ENCODE results near the gene IL1RAPL1.

IL1RAPL1 gene

DNA sequence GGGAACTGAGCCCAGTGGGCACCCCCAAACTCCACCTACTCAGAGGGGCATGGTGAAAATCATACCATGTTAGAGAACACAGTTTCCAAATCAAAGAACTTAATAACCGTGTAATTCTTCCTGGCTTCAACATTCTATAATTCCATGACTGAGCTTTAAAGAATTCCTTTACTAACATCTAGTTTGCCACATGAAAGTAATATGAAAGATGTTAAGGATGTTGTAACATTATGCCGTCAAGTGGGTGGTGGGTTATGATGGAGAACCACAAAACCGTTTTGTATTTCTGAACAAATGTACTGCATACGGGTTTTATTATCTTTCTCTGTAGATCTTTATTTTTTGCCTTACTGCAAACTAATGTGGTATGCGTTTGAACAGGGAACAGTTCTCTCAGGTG, 1079.1 kb downstream of the IL1RAPL1 start:
- no peaks in the 10 kb centered on the region for H3K4me1 ChIP-seq
- TF ChIP-seq, protein P1, sequence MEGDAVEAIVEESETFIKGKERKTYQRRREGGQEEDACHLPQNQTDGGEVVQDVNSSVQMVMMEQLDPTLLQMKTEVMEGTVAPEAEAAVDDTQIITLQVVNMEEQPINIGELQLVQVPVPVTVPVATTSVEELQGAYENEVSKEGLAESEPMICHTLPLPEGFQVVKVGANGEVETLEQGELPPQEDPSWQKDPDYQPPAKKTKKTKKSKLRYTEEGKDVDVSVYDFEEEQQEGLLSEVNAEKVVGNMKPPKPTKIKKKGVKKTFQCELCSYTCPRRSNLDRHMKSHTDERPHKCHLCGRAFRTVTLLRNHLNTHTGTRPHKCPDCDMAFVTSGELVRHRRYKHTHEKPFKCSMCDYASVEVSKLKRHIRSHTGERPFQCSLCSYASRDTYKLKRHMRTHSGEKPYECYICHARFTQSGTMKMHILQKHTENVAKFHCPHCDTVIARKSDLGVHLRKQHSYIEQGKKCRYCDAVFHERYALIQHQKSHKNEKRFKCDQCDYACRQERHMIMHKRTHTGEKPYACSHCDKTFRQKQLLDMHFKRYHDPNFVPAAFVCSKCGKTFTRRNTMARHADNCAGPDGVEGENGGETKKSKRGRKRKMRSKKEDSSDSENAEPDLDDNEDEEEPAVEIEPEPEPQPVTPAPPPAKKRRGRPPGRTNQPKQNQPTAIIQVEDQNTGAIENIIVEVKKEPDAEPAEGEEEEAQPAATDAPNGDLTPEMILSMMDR (IDR thresholded peaks at IDR 0.05; ENCODE audit: low read depth, low read length) = no peak
- H3K4me3 ChIP-seq (ENCODE audit: low read depth, low read length) = no peak overlapping the region
- no peaks in the 10 kb centered on the region for H3K9me3 ChIP-seq
- no peaks in the 10 kb centered on the region for H3K27me3 ChIP-seq
- no peaks in the 10 kb centered on the region for H3K36me3 ChIP-seq
- DNase-seq = no peak

DNA sequence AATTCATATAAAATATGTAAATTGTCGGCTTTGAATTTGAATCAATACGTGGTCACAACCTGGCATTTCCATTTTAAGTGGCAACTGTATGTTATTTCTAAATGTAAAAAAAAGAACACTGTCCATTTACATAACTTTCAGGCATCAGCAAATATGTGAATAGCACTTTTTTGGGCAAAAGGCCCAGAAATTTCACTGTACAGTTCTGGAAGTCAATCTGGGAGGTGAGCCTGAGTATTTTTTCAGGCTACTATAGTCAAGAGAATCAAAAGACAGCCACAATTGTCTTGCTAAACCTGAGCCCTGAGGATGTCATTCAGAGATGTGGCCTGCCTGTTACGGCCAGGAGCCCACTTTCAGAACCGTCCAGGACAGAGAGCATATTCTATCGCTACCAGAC, 1084.2 kb downstream of the IL1RAPL1 start:
- DNase-seq = no peak
- Histone ChIP-seq H3K9me3 (no peaks in the 10 kb centered on the region), H3K4me3 (ENCODE audit: low read depth, low read length) (no peak overlapping the region), H3K4me1 (no peaks in the 10 kb centered on the region), H3K36me3 (no peaks in the 10 kb centered on the region), H3K27me3 (no peaks in the 10 kb centered on the region)
- TF ChIP-seq, protein P1 (IDR thresholded peaks at IDR 0.05; ENCODE audit: low read depth, low read length) = no peak

DNA sequence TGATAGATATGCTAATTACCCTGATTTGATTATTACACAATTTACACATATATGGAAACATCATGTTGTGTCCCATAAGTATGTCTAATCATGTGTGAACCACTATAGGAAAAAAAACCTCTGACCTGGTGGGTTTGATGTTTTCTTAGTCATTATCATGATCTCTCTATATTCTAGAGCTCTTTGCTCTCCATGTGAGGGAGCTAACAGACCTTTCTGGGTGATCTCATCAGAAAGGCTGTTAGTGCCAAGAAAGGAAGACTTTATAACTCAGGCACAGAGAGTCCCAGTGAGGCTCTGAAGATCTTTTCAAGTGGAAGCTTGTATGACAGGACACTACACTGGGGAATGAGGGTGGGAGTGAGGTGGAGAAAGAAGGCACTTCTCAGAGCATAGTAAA, 1100.4 kb downstream of the IL1RAPL1 start:
- TF ChIP-seq, protein P1 (IDR thresholded peaks at IDR 0.05; ENCODE audit: low read depth, low read length) = no peak
- H3K9me3 ChIP-seq = no peaks in the 10 kb centered on the region
- no peaks in the 10 kb centered on the region for H3K27me3 ChIP-seq
- no peaks in the 10 kb centered on the region for H3K36me3 ChIP-seq
- H3K4me1 ChIP-seq = no peaks in the 10 kb centered on the region
- DNase-seq = no peak
- H3K4me3 ChIP-seq (ENCODE audit: low read depth, low read length) = no peak overlapping the region

GRCh38 chrX:29690061-29690460, 1102.8 kb downstream of the IL1RAPL1 start:
- no peaks in the 10 kb centered on the region for H3K9me3 ChIP-seq
- no peak overlapping the region for H3K4me3 ChIP-seq (ENCODE audit: low read depth, low read length)
- no peak for DNase-seq
- no peaks in the 10 kb centered on the region for H3K36me3 ChIP-seq
- no peaks in the 10 kb centered on the region for H3K4me1 ChIP-seq
- H3K27me3 ChIP-seq = no peaks in the 10 kb centered on the region
- TF ChIP-seq, protein P1 (IDR thresholded peaks at IDR 0.05; ENCODE audit: low read depth, low read length) = no peak

DNA sequence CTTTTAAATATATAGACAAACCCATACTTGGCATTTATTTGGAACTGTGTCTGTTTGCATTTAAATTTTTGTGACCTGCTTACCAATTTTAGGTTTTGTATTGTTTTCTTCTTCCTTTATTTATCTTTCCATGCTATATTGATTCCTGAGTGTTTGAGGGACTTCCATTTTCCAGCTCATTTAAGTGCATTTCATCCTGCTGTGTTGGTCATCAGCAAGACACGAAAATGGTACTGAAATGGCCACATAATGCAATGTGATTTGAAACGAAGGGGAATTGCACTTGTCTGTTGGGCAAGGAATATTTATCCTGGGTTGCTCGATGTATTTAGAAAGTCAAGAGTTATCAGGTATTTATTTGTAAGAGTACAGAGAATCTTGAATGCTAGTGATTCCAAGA, 1103.8 kb downstream of the IL1RAPL1 start:
- H3K9me3 ChIP-seq = no peaks in the 10 kb centered on the region
- TF ChIP-seq, protein P1 (IDR thresholded peaks at IDR 0.05; ENCODE audit: low read depth, low read length) = no peak

GRCh38 chrX:29693912-29694311, 1106.7 kb downstream of the IL1RAPL1 start:
- no peaks in the 10 kb centered on the region for H3K36me3 ChIP-seq
- no peaks in the 10 kb centered on the region for H3K4me1 ChIP-seq
- no peak for DNase-seq
- H3K9me3 ChIP-seq = no peaks in the 10 kb centered on the region
- no peaks in the 10 kb centered on the region for H3K27me3 ChIP-seq
- TF ChIP-seq, protein P1 (IDR thresholded peaks at IDR 0.05; ENCODE audit: low read depth, low read length) = no peak
- no peak overlapping the region for H3K4me3 ChIP-seq (ENCODE audit: low read depth, low read length)

More for the DNA sequence above, 1103.8 kb downstream of the IL1RAPL1 start:
- Histone ChIP-seq H3K4me3 (ENCODE audit: low read depth, low read length) (no peak overlapping the region), H3K36me3 (no peaks in the 10 kb centered on the region), H3K4me1 (no peaks in the 10 kb centered on the region), H3K27me3 (no peaks in the 10 kb centered on the region)
- DNase-seq = no peak
